K562 (cell line): Measurements from ENCODE around the gene PYCR2. TPM values are rescaled to one million over a fixed set of nuclear protein-coding genes. Genes with fewer than 3 reads are reported as not detected.

Source experiments
- DNMT1 ChIP-seq: fragments of 450-650 bp; IDR thresholded peaks from 2 replicates; pipeline ENCODE4 v1.6.1; 2016; ENCODE audit warnings: antibody characterized with exemption, mild to moderate bottlenecking
- EP300 ChIP-seq: IDR thresholded peaks from 2 replicates; pipeline ENCODE4 v1.6.1; 2012; ENCODE audit warnings: low read length, improper control_type of control experiment
- EZH2 ChIP-seq: IDR thresholded peaks from 2 replicates; pipeline ENCODE4 v1.6.1; 2012; ENCODE audit warnings: low read depth, mild to moderate bottlenecking, inconsistent platforms, low read length, borderline replicate concordance
- FOXP1 ChIP-seq: sonication (generic); formaldehyde crosslinking; IDR thresholded peaks from 2 replicates; pipeline ENCODE4 v1.8.0; 2022; ENCODE audit warnings: mild to moderate bottlenecking, missing genetic modification reagents
- KLF6 ChIP-seq: fragments of 250-450 bp; sonication (Bioruptor Pico); IDR thresholded peaks from 2 replicates; pipeline ENCODE4 v1.4.0; 2020; ENCODE audit warnings: mild to moderate bottlenecking, moderate library complexity, borderline replicate concordance
- MEF2D ChIP-seq: conservative IDR thresholded peaks from 2 replicates; pipeline ENCODE4 v1.6.1; 2016; ENCODE audit warnings: low read depth, missing genetic modification characterization, missing compliant biosample characterization
- MTF1 ChIP-seq: fragments of 250-450 bp; sonication (Bioruptor Pico); IDR thresholded peaks from 2 replicates; pipeline ENCODE4 v1.9.0; 2021; ENCODE audit warnings: moderate library complexity, mild to moderate bottlenecking, inconsistent platforms, borderline replicate concordance
- MYBL2 ChIP-seq, 2 experiments: fragments of 450-650 bp in 1 of 2; sonication (generic) in 1 of 2; formaldehyde crosslinking in 1 of 2; IDR thresholded peaks; 2 replicates each; pipeline versions ENCODE4 v1.6.1 to v1.8.1; 2017 to 2022; ENCODE audit warnings: borderline replicate concordance in 1 of 2, inconsistent platforms in 1 of 2, low read depth in 1 of 2, mild to moderate bottlenecking in 1 of 2, missing genetic modification reagents in 1 of 2, moderate library complexity in 1 of 2
- NCOR1 ChIP-seq: fragments of 450-650 bp; IDR thresholded peaks from 2 replicates; pipeline ENCODE4 v1.6.1; 2016; ENCODE audit warnings: mild to moderate bottlenecking, moderate library complexity
- NR0B1 ChIP-seq: fragments of 450-650 bp; IDR thresholded peaks from one replicate; pipeline ENCODE4 v1.6.1; 2018; ENCODE audit warnings: mild to moderate bottlenecking, moderate library complexity; ENCODE audit not compliant: partially characterized antibody
- PREB ChIP-seq: sonication (generic); formaldehyde crosslinking; IDR thresholded peaks from 2 replicates; pipeline ENCODE4 v1.8.1; 2023; ENCODE audit warnings: mild to moderate bottlenecking, missing genetic modification reagents
- SOX6 ChIP-seq: fragments of 450-650 bp; IDR thresholded peaks from 2 replicates; pipeline ENCODE4 v1.6.1; 2014; ENCODE audit warnings: mild to moderate bottlenecking
- SRSF1 ChIP-seq: fragments of 200-400 bp; formaldehyde crosslinking; IDR thresholded peaks from 2 replicates; pipeline ENCODE4 v1.6.1; 2017; ENCODE audit warnings: mild to moderate bottlenecking, low read depth, low read length, moderate library complexity
- ZC3H4 ChIP-seq: sonication (generic); formaldehyde crosslinking; IDR thresholded peaks from 2 replicates; pipeline ENCODE4 v1.9.0; 2021; ENCODE audit warnings: missing genetic modification reagents, borderline replicate concordance
- ZNF12 ChIP-seq: sonication (generic); formaldehyde crosslinking; IDR thresholded peaks from 2 replicates; pipeline ENCODE4 v1.4.0; 2020; ENCODE audit warnings: mild to moderate bottlenecking, missing genetic modification reagents
- ZNF212 ChIP-seq: fragments of 450-650 bp; formaldehyde crosslinking; IDR thresholded peaks from 2 replicates; pipeline ENCODE4 v1.4.0; 2020; ENCODE audit warnings: mild to moderate bottlenecking
- ZNF655 ChIP-seq: fragments of 250-450 bp; sonication (Bioruptor Pico); IDR thresholded peaks from 2 replicates; pipeline ENCODE4 v1.5.0; 2021
- ZNF699 ChIP-seq: fragments of 250-450 bp; sonication (Bioruptor Pico); IDR thresholded peaks from 2 replicates; pipeline ENCODE4 v1.8.0; 2021; ENCODE audit warnings: mild to moderate bottlenecking, moderate library complexity; ENCODE audit not compliant: insufficient replicate concordance
- ZNF780A ChIP-seq: fragments of 250-450 bp; sonication (Bioruptor Pico); IDR thresholded peaks from 2 replicates; pipeline ENCODE4 v1.5.0; 2021; ENCODE audit warnings: mild to moderate bottlenecking
- polyA plus RNA-seq, 8 experiments: library from polyadenylated mRNA; depleted of rRNA in 4 of 8; stranded (reverse) in 5 of 8; unstranded in 3 of 8; fragments of >200 nt; fragmentation: Nextera tagmentation in 2 of 8; fragmentation: Illumina TruSeq in 1 of 8; extraction: Ambion mirVana in 2 of 8; extraction: Trizol in 1 of 8; gene quantifications; 2 replicates each; pipeline versions ENCODE4 v1.2.1 to v1.2.3, GENCODE V29; 2011 to 2014; ENCODE audit warnings: inconsistent platforms in 1 of 8, missing spikeins in 1 of 8
- total RNA-seq, 7 experiments: library from RNA; depleted of rRNA in 6 of 7; stranded (reverse); fragments of >200 nt in 6 of 7; fragmentation: Illumina TruSeq in 2 of 7; extraction: Trizol in 2 of 7; gene quantifications; 2 replicates each; pipeline versions ENCODE4 v1.2.1 to v1.2.3, GENCODE V29; 2011 to 2021; ENCODE audit warnings: low replicate concordance in 1 of 7

The PYCR2 gene
- total and polyA plus RNA-seq, 9 of the 15 experiments (the other 6 are each of a cell fraction or from before 2014, with no cell fraction given), result 5.5 to 219 (median 127) TPM

GRCh38 chr1:225881959-225882693 lies 41.9 kb downstream of the PYCR2 start, which contains the start of gene TMEM63A (continued):
- TF ChIP-seq SOX6 (no peak), DNMT1 (no peak), PREB (CRISPR knock-in tag) (no peak), ZNF12 (CRISPR knock-in tag) (peak; percentile 69; the same call in 1 of the 2 replicates), MTF1 (no peak), FOXP1 (CRISPR knock-in tag) (peak; percentile 96), MYBL2 (IDR thresholded peaks at IDR 0.05; ENCODE audit: low read depth) (no peak), MYBL2 (CRISPR knock-in tag; IDR thresholded peaks at IDR 0.05; ENCODE audit: borderline replicate concordance) (no peak), MEF2D (tag) (no peak), EP300 (no peak), ZNF212 (no peak), NCOR1 (no peak), EZH2 (no peak), ZNF780A (CRISPR knock-in tag) (no peak), ZNF699 (CRISPR knock-in tag) (no peak), NR0B1 (no peak), ZC3H4 (CRISPR knock-in tag) (no peak), KLF6 (CRISPR knock-in tag) (no peak), SRSF1 (no peak), ZNF655 (CRISPR knock-in tag) (no peak)
